ENCODE results near the gene CREG2.

The CREG2 gene

GRCh38 chr2:101408925-101409324 is 21.6 kb upstream of the CREG2 start:
- DNase-seq (ENCODE audit: low spot score): no peak

- no peak for DNase-seq (ENCODE audit: low spot score)
Measured at GRCh38 chr2:101405351-101405899, 18.1 kb upstream of the CREG2 start.

- no peak for DNase-seq (ENCODE audit: low spot score)
Measured at GRCh38 chr2:101403745-101404144, 16.4 kb upstream of the CREG2 start.

- no peak for DNase-seq (ENCODE audit: low spot score)
Measured at GRCh38 chr2:101402630-101403029, 15.3 kb upstream of the CREG2 start.

GRCh38 chr2:101401906-101402305 is 14.6 kb upstream of the CREG2 start:
- DNase-seq (ENCODE audit: low spot score): no peak

GRCh38 chr2:101401326-101401665 is 14.0 kb upstream of the CREG2 start:
- no peak for DNase-seq (ENCODE audit: low spot score)

GRCh38 chr2:101400506-101401325 is 13.4 kb upstream of the CREG2 start:
- DNase-seq (ENCODE audit: low spot score): no peak

- no peak for DNase-seq (ENCODE audit: low spot score)
Measured at GRCh38 chr2:101400048-101400447, 12.7 kb upstream of the CREG2 start.

GRCh38 chr2:101399021-101399799 is 11.9 kb upstream of the CREG2 start:
- DNase-seq (ENCODE audit: low spot score): no peak

GRCh38 chr2:101398116-101398821 is 11.0 kb upstream of the CREG2 start:
- no peak for DNase-seq (ENCODE audit: low spot score)

- no peak for DNase-seq (ENCODE audit: low spot score)
Measured at GRCh38 chr2:101396316-101396717, 9.0 kb upstream of the CREG2 start.

- no peak for DNase-seq (ENCODE audit: low spot score)
Measured at GRCh38 chr2:101395545-101396315, 8.4 kb upstream of the CREG2 start.

- DNase-seq (ENCODE audit: low spot score): no peak
Measured at GRCh38 chr2:101388232-101388631, 929 bp upstream of the CREG2 start.

GRCh38 chr2:101386599-101387150 is 628 bp downstream of the CREG2 start:
- DNase-seq (ENCODE audit: low spot score): no peak

GRCh38 chr2:101383016-101383541 is 4.2 kb downstream of the CREG2 start:
- DNase-seq (ENCODE audit: low spot score): no peak

- DNase-seq (ENCODE audit: low spot score): no peak
Measured at GRCh38 chr2:101382442-101382841, 4.9 kb downstream of the CREG2 start.

GRCh38 chr2:101380376-101380775 is 6.9 kb downstream of the CREG2 start:
- DNase-seq (ENCODE audit: low spot score): no peak

GRCh38 chr2:101379091-101379490 is 8.2 kb downstream of the CREG2 start:
- no peak for DNase-seq (ENCODE audit: low spot score)

- no peak for DNase-seq (ENCODE audit: low spot score)
Measured at GRCh38 chr2:101375653-101376052, 11.7 kb downstream of the CREG2 start.

- DNase-seq (ENCODE audit: low spot score): no peak
Measured at GRCh38 chr2:101374821-101375561, 12.3 kb downstream of the CREG2 start.

Data from ecto neural progenitor cell (in vitro differentiated cells).